ENCODE data around the gene GRAMD2A.

Gene GRAMD2A

DNA sequence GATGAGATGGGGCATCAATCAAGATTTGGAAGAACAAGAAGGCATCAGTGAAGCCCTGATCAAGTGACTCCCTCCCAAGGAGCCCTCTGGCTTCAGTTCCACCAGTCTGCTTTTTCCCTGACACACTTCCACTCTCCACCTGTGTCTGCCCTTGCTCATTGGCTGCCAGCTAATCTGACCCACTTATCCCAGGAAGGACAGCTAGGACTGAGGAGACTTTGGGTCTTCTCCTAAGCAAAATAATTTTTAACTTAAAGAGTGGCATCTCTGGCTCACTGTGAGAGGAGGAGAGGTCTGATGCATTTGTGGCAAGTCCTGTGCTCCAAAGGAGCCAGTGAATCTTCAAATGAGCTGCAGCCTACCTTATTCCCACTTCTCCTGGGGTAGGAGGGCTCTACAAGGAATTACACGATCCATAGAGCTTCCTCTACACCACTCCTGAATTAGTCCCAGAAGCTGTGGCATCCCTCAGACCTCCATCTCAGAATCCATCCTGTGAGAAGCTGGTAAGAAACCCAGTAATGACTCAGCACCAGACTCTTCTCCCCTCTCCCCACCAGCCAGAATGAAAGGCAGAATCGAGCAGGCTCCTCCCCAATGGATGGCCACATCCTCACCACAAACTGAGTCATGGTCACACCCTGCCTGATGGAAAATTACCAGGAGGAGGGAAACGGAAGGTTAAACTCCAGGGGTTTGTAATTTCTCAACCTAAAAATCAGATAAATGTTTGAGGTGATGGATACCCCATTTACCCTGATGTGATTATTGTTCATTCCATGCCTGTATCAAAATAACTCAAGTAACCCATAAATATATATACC is 39.7 kb upstream of the GRAMD2A start:
- Histone ChIP-seq H3K27me3 (no peaks in the 10 kb centered on the region), H3K36me3 (peaks cover 18% of the 10 kb centered on the region), H3K4me3 (ENCODE audit: low read depth in 1 of 2, low read length in 1 of 2) (peak overlapping the region; percentile 26 to 46), H3K4me1 (ENCODE audit: control insufficient read depth in 1 of 2, insufficient read depth in 1 of 2, low read depth in 1 of 2, low read length in 1 of 2) (peaks cover 21 to 27% of the 10 kb centered on the region in 2 experiments), H3K27ac (peak overlapping the region; percentile 79), H3K9me3 (no peaks in the 10 kb centered on the region)
- TF ChIP-seq, protein P1, sequence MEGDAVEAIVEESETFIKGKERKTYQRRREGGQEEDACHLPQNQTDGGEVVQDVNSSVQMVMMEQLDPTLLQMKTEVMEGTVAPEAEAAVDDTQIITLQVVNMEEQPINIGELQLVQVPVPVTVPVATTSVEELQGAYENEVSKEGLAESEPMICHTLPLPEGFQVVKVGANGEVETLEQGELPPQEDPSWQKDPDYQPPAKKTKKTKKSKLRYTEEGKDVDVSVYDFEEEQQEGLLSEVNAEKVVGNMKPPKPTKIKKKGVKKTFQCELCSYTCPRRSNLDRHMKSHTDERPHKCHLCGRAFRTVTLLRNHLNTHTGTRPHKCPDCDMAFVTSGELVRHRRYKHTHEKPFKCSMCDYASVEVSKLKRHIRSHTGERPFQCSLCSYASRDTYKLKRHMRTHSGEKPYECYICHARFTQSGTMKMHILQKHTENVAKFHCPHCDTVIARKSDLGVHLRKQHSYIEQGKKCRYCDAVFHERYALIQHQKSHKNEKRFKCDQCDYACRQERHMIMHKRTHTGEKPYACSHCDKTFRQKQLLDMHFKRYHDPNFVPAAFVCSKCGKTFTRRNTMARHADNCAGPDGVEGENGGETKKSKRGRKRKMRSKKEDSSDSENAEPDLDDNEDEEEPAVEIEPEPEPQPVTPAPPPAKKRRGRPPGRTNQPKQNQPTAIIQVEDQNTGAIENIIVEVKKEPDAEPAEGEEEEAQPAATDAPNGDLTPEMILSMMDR (IDR thresholded peaks at IDR 0.05) = no peak

DNA sequence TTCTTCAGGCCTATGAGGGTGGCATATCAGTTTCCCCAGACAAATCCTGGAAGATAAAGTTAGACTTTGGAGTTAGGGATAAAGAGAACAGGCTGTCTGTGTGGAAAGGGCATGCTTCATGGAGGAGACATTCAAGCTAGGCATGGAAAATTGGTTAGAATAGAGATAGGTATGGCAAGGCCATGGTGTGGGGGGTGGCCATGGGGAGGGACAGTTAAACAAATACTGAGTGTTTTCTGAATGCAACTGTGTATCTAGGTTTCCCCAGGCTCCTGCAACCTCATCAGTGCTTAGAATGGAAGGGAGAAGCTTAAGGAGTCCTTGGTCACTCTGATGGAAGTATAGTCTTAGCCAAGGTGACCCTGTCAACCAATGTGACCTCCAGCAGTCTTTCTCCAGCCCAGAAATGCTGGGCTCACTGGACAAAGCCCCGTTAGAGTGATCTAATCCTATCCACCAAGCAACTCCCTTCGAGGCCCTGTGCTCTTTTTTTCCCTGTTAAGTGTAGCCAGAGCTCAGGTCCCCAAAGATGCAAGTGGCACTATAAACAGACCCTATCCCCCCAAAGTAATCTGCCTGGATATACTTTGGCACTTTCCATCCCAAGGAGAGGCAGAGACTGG is 38.9 kb upstream of the GRAMD2A start:
- Histone ChIP-seq H3K4me1 (ENCODE audit: control insufficient read depth in 1 of 2, insufficient read depth in 1 of 2, low read depth in 1 of 2, low read length in 1 of 2) (peaks cover 28 to 35% of the 10 kb centered on the region in 2 experiments), H3K36me3 (peaks cover 11% of the 10 kb centered on the region), H3K27me3 (no peaks in the 10 kb centered on the region), H3K9me3 (no peaks in the 10 kb centered on the region), H3K4me3 (ENCODE audit: low read depth in 1 of 2, low read length in 1 of 2) (peak overlapping the region in 1 of 2 experiments; percentile 46), H3K27ac (peak overlapping the region; percentile 79)
- TF ChIP-seq, protein P1 (IDR thresholded peaks at IDR 0.05) = no peak

DNA sequence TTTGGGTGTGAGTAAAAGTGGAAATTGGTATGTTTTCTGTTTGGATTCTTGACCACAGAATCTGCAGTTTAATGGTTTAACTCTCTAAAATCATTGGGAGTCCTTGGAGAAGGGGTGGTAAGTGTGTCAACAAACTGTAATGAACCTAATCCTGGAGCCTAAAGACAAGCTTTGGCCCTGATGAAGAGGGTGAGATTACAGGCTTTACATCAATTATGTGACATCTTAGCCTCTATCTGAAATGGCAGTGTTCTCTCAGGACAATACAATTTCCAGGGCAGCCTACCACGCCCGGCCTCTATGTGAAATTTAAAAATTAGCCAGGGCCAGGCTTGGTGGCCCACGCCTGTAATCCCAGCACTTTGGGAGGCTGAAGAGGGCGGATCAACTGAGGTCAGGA is 37.7 kb upstream of the GRAMD2A start:
- Histone ChIP-seq H3K27me3 (no peaks in the 10 kb centered on the region), H3K36me3 (no peaks in the 10 kb centered on the region), H3K27ac (no peak overlapping the region), H3K4me1 (ENCODE audit: control insufficient read depth in 1 of 2, insufficient read depth in 1 of 2, low read depth in 1 of 2, low read length in 1 of 2) (peaks cover 36 to 37% of the 10 kb centered on the region in 2 experiments), H3K9me3 (no peaks in the 10 kb centered on the region), H3K4me3 (ENCODE audit: low read depth in 1 of 2, low read length in 1 of 2) (no peak overlapping the region)
- TF ChIP-seq, protein P1 (IDR thresholded peaks at IDR 0.05) = no peak

DNA sequence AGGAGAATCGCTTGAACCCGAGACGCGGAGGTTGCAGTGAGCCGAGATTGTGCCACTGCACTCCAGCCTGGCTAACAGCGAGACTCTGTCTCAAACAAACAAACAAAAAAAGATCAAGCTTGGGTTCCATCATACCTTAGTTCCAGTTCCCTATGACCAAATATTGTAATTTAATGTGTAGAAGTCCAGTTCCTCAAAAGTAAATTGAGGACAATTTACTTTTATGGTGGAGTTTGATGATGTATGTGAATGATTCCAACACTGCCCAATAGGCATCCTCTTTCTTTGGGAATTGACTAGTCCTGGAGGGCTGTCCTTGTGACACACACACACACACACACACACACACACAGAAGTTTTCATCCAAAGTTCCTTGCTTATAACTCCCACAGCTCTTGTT is 36.2 kb upstream of the GRAMD2A start:
- TF ChIP-seq, protein P1 (IDR thresholded peaks at IDR 0.05) = no peak
- no peak overlapping the region for H3K27ac ChIP-seq
- H3K9me3 ChIP-seq = no peaks in the 10 kb centered on the region
- H3K4me1 ChIP-seq (ENCODE audit: control insufficient read depth in 1 of 2, insufficient read depth in 1 of 2, low read depth in 1 of 2, low read length in 1 of 2) = peaks cover 46 to 51% of the 10 kb centered on the region in 2 experiments
- no peak overlapping the region for H3K4me3 ChIP-seq (ENCODE audit: low read depth in 1 of 2, low read length in 1 of 2)
- no peaks in the 10 kb centered on the region for H3K27me3 ChIP-seq
- no peaks in the 10 kb centered on the region for H3K36me3 ChIP-seq

DNA sequence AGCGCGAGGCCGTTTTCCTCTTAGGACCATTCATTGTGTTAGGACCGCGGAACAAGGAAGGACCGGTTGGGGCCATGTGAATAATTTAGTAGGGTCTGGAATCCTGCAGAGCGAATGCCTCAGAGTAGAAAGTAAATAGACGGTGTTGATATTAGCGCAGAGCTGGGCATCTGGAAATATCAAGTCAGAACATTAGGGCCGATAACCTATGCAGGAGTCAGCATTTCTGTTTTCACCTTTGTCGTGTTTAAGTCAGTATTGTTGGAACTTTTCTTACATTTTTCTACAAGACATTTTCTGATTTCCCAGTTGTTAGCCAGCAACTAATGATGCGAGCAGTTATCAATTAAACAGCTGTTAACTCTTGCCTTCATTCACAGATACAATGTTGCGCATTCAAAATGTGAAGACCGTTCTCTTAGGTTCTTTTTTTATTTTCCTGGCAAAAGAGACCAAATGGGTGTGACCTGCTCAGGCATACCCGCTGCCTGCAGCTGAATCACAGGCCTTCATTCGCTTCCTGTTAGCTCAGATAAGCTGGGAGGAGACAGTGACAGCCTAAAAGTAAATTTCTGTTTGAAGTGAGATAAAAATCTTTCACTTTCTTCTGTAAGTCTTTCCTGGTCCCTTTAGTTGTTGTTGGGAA is 34.4 kb upstream of the GRAMD2A start:
- Histone ChIP-seq H3K27me3 (no peaks in the 10 kb centered on the region), H3K36me3 (no peaks in the 10 kb centered on the region), H3K27ac (peak overlapping the region; percentile 96), H3K4me3 (ENCODE audit: low read depth in 1 of 2, low read length in 1 of 2) (peak overlapping the region; percentile 86 to 96), H3K4me1 (ENCODE audit: control insufficient read depth in 1 of 2, insufficient read depth in 1 of 2, low read depth in 1 of 2, low read length in 1 of 2) (peaks cover 51 to 56% of the 10 kb centered on the region in 2 experiments), H3K9me3 (no peaks in the 10 kb centered on the region)
- TF ChIP-seq, protein P1 (IDR thresholded peaks at IDR 0.05) = no peak

Measured in neutrophil (primary cell).